ENCODE data around the gene RCAN2. TPM values are rescaled to one million over a fixed set of nuclear protein-coding genes. Genes with fewer than 3 reads are reported as not detected.

RCAN2 gene
- total RNA-seq, 2 experiments from 2014 or later, result not detected

- CTCF ChIA-PET (ENCODE audit: unreplicated experiment), result no interaction called here
- TF ChIP-seq CTCF (conservative IDR thresholded peaks at IDR 0.05; ENCODE audit: low read length) (no peak), EZH2phosphoT487 (IDR thresholded peaks at IDR 0.05; ENCODE audit: borderline replicate concordance, low read depth, low read length) (no peak)
- no TSS peak for BruUV-seq (replicated peaks)
- Histone ChIP-seq H3K36me3 (ENCODE audit: insufficient read depth, low read length) (no peaks in the 10 kb centered on the region), H3K9me3 (ENCODE audit: low read length) (no peaks in the 10 kb centered on the region), H3K27ac (ENCODE audit: low read depth, low read length, poor library complexity, severe bottlenecking) (no peak overlapping the region), H3K79me2 (ENCODE audit: insufficient read depth, low read depth, low read length) (no peaks in the 10 kb centered on the region), H2AFZ (ENCODE audit: low read length) (no peak overlapping the region), H4K20me1 (ENCODE audit: insufficient read depth, low read length) (no peaks in the 10 kb centered on the region), H3K4me3 (ENCODE audit: low read depth, low read length, poor library complexity, severe bottlenecking) (no peak overlapping the region), H3K4me2 (ENCODE audit: low read length) (no peak overlapping the region), H3K9me2 (ENCODE audit: insufficient read depth, low read length) (no peaks in the 10 kb centered on the region), H3K4me1 (ENCODE audit: insufficient read depth, low read length, poor library complexity, severe bottlenecking) (no peaks in the 10 kb centered on the region)
- DNase-seq (ENCODE audit: low spot score), result no peak
- POLR2A ChIA-PET, result no interaction called here
- intact Hi-C loops (cut with micrococcal nuclease; ENCODE audit: unreplicated experiment), result no loop called here
These were observed 167.2 kb downstream of the RCAN2 start for GRCh38 chr6:46323966-46324622.

- no peak overlapping the region for H3K4me3 ChIP-seq (ENCODE audit: low read depth, low read length, poor library complexity, severe bottlenecking)
- H4K20me1 ChIP-seq (ENCODE audit: insufficient read depth, low read length), result no peaks in the 10 kb centered on the region
- DNase-seq (ENCODE audit: low spot score), result no peak
- CTCF ChIA-PET (ENCODE audit: unreplicated experiment), result no interaction called here
- no peaks in the 10 kb centered on the region for H3K36me3 ChIP-seq (ENCODE audit: insufficient read depth, low read length)
- TF ChIP-seq EZH2phosphoT487 (IDR thresholded peaks at IDR 0.05; ENCODE audit: borderline replicate concordance, low read depth, low read length) (no peak), CTCF (conservative IDR thresholded peaks at IDR 0.05; ENCODE audit: low read length) (no peak)
- H3K4me2 ChIP-seq (ENCODE audit: low read length), result no peak overlapping the region
- H3K27ac ChIP-seq (ENCODE audit: low read depth, low read length, poor library complexity, severe bottlenecking), result no peak overlapping the region
- H3K9me3 ChIP-seq (ENCODE audit: low read length), result no peaks in the 10 kb centered on the region
- no peaks in the 10 kb centered on the region for H3K9me2 ChIP-seq (ENCODE audit: insufficient read depth, low read length)
- no peaks in the 10 kb centered on the region for H3K4me1 ChIP-seq (ENCODE audit: insufficient read depth, low read length, poor library complexity, severe bottlenecking)
- no peak overlapping the region for H2AFZ ChIP-seq (ENCODE audit: low read length)
- no TSS peak for BruUV-seq (replicated peaks)
- intact Hi-C loops (cut with micrococcal nuclease; ENCODE audit: unreplicated experiment), result no loop called here
- H3K79me2 ChIP-seq (ENCODE audit: insufficient read depth, low read depth, low read length), result no peaks in the 10 kb centered on the region
- POLR2A ChIA-PET, result interaction anchor here (0.6 to 0.7 kb wide), 2 partner anchors 155 to 974 kb away, joined by 3 to 4 read pairs; no protein-coding TSS in a partner anchor
These were observed 167.8 kb downstream of the RCAN2 start for GRCh38 chr6:46323312-46323965.

- no TSS peak for BruUV-seq (replicated peaks)
- H3K4me1 ChIP-seq (ENCODE audit: insufficient read depth, low read length, poor library complexity, severe bottlenecking), result no peaks in the 10 kb centered on the region
- CTCF ChIA-PET (ENCODE audit: unreplicated experiment), result no interaction called here
These were observed 170.7 kb downstream of the RCAN2 start for GRCh38 chr6:46320505-46320904.

More at GRCh38 chr6:46320505-46320904, 170.7 kb downstream of the RCAN2 start:
- no peaks in the 10 kb centered on the region for H3K9me3 ChIP-seq (ENCODE audit: low read length)
- H3K79me2 ChIP-seq (ENCODE audit: insufficient read depth, low read depth, low read length), result no peaks in the 10 kb centered on the region
- TF ChIP-seq CTCF (conservative IDR thresholded peaks at IDR 0.05; ENCODE audit: low read length) (no peak), EZH2phosphoT487 (IDR thresholded peaks at IDR 0.05; ENCODE audit: borderline replicate concordance, low read depth, low read length) (no peak)
- H3K27ac ChIP-seq (ENCODE audit: low read depth, low read length, poor library complexity, severe bottlenecking), result no peak overlapping the region
- H3K4me2 ChIP-seq (ENCODE audit: low read length), result no peak overlapping the region
- no peak overlapping the region for H2AFZ ChIP-seq (ENCODE audit: low read length)
- DNase-seq (ENCODE audit: low spot score), result no peak
- H3K36me3 ChIP-seq (ENCODE audit: insufficient read depth, low read length), result no peaks in the 10 kb centered on the region
- H3K9me2 ChIP-seq (ENCODE audit: insufficient read depth, low read length), result no peaks in the 10 kb centered on the region
- H3K4me3 ChIP-seq (ENCODE audit: low read depth, low read length, poor library complexity, severe bottlenecking), result no peak overlapping the region
- intact Hi-C loops (cut with micrococcal nuclease; ENCODE audit: unreplicated experiment), result no loop called here
- H4K20me1 ChIP-seq (ENCODE audit: insufficient read depth, low read length), result no peaks in the 10 kb centered on the region
- POLR2A ChIA-PET, result no interaction called here

All from OCI-LY7 (cell line).